PC-9 (cell line): Measurements from ENCODE around the gene ZNF462.

Experiments used
- CTCF ChIP-seq: fragments of 200-600 bp; sonication (generic); conservative IDR thresholded peaks from 2 replicates; pipeline ENCODE4 v1.6.1; 2017; ENCODE audit warnings: mixed run types, antibody characterized with exemption, mild to moderate bottlenecking, moderate library complexity
- EZH2 ChIP-seq: fragments of 200-600 bp; sonication (generic); IDR thresholded peaks from 2 replicates; pipeline ENCODE4 v1.8.0; 2017; ENCODE audit warnings: antibody characterized with exemption, low read depth

- TF ChIP-seq CTCF (no peak), EZH2 (no peak)
These were observed 69.2 kb downstream of the ZNF462 start for GRCh38 chr9:106932178-106932577.
